ENCODE data around the gene CFAP90. TPM values are rescaled to one million over a fixed set of nuclear protein-coding genes. Genes with fewer than 3 reads are reported as not detected.

CFAP90 gene
- polyA plus RNA-seq, 1 of the 3 experiments (the other 2 are of a cell fraction), result 0.10 TPM

GRCh38 chr5:7878381-7878873 is 27.5 kb upstream of the CFAP90 start:
- DNase-seq, result no peak
- H3K4me1 ChIP-seq (ENCODE audit: control insufficient read depth in 1 of 2, insufficient read depth in 2 of 2, low read depth in 1 of 2, low read length in 1 of 2), result peaks cover 0 to 5% of the 10 kb centered on the region in 2 experiments; a peak in 2 of 4 replicates
- no peak overlapping the region for H3K4me3 ChIP-seq (ENCODE audit: low read depth in 2 of 2, low read length in 1 of 2)
- CTCF ChIA-PET, result interaction anchor here (1.0 to 3.8 kb wide), 3 partner anchors 8 to 28 kb away, joined by 3 to 17 read pairs (median 3); partner anchors contain the start of genes FASTKD3 and MTRR
- TF ChIP-seq MAX (IDR thresholded peaks at IDR 0.05; ENCODE audit: low read depth) (no peak), FOSL2 (IDR thresholded peaks at IDR 0.05; ENCODE audit: borderline replicate concordance, low read depth) (no peak), TEAD4 (IDR thresholded peaks at IDR 0.05; ENCODE audit: borderline replicate concordance, insufficient read depth) (no peak), ELF1 (IDR thresholded peaks at IDR 0.05) (no peak), MEF2A (IDR thresholded peaks at IDR 0.05; ENCODE audit: borderline replicate concordance, low read depth) (no peak), RCOR1 (IDR thresholded peaks at IDR 0.05; ENCODE audit: low read length) (no peak), MXI1 (IDR thresholded peaks at IDR 0.05; ENCODE audit: low read depth, low read length) (no peak), CHD2 (IDR thresholded peaks at IDR 0.05; ENCODE audit: low read length, partially characterized antibody) (no peak), ZBTB33 (IDR thresholded peaks at IDR 0.05; ENCODE audit: borderline replicate concordance, low read depth) (no peak), TAF1 (IDR thresholded peaks at IDR 0.05; ENCODE audit: borderline replicate concordance, low read depth, low read length) (no peak), EZH2phosphoT487 (IDR thresholded peaks at IDR 0.05; ENCODE audit: borderline replicate concordance, low read depth) (no peak)
- H3K4me2 ChIP-seq, result no peak overlapping the region
- no peaks in the 10 kb centered on the region for H3K9me2 ChIP-seq
- no peak overlapping the region for H3K27ac ChIP-seq (ENCODE audit: low read depth in 2 of 2, low read length in 1 of 2)
- peaks cover 33% of the 10 kb centered on the region; the same call in 1 of the 2 replicates for H3K79me2 ChIP-seq (ENCODE audit: insufficient read depth)
- H3K27me3 ChIP-seq (ENCODE audit: insufficient read depth), result no peaks in the 10 kb centered on the region
- H3K9me3 ChIP-seq, result no peaks in the 10 kb centered on the region
- no peak overlapping the region for H2AFZ ChIP-seq (ENCODE audit: low read depth)
- H4K20me1 ChIP-seq (ENCODE audit: insufficient read depth), result no peaks in the 10 kb centered on the region
- H3K9ac ChIP-seq, result no peak overlapping the region
- peaks cover 49 to 83% of the 10 kb centered on the region in 2 experiments for H3K36me3 ChIP-seq (replicated peaks in 1 of 2; ENCODE audit: control insufficient read depth in 1 of 2, insufficient read depth in 2 of 2, low read length in 1 of 2)
- POLR2A ChIA-PET, result no interaction called here
- no peaks in the 10 kb centered on the region for H3F3A ChIP-seq (replicated peaks; ENCODE audit: insufficient read depth)

GRCh38 chr5:7877851-7878250 is 26.9 kb upstream of the CFAP90 start:
- Histone ChIP-seq H3K9ac (no peak overlapping the region), H4K20me1 (ENCODE audit: insufficient read depth) (no peaks in the 10 kb centered on the region), H2AFZ (ENCODE audit: low read depth) (no peak overlapping the region), H3K79me2 (ENCODE audit: insufficient read depth) (peaks cover 38% of the 10 kb centered on the region), H3F3A (replicated peaks; ENCODE audit: insufficient read depth) (no peaks in the 10 kb centered on the region), H3K9me2 (no peaks in the 10 kb centered on the region), H3K9me3 (no peaks in the 10 kb centered on the region), H3K36me3 (replicated peaks in 1 of 2; ENCODE audit: control insufficient read depth in 1 of 2, insufficient read depth in 2 of 2, low read length in 1 of 2) (peaks cover 48 to 83% of the 10 kb centered on the region in 2 experiments), H3K4me1 (ENCODE audit: control insufficient read depth in 1 of 2, insufficient read depth in 2 of 2, low read depth in 1 of 2, low read length in 1 of 2) (peaks cover 0 to 5% of the 10 kb centered on the region in 2 experiments; a peak in 2 of 4 replicates), H3K27me3 (ENCODE audit: insufficient read depth) (no peaks in the 10 kb centered on the region), H3K27ac (ENCODE audit: low read depth in 2 of 2, low read length in 1 of 2) (no peak overlapping the region), H3K4me3 (ENCODE audit: low read depth in 2 of 2, low read length in 1 of 2) (no peak overlapping the region), H3K4me2 (no peak overlapping the region)
- ChIA-PET CTCF (interaction anchor here (1.3 to 3.8 kb wide), 2 partner anchors 9 kb away, joined by 3 to 17 read pairs; partner anchors contain the start of genes FASTKD3 and MTRR), POLR2A (no interaction called here)
- WGBS (ENCODE audit: low lambda C conversion rate), result 73% methylated on average over 9 of the region's 9 CpGs
- DNase-seq, result no peak
- TF ChIP-seq NFIC (IDR thresholded peaks at IDR 0.05; ENCODE audit: borderline replicate concordance) (no peak), FOSL2 (IDR thresholded peaks at IDR 0.05; ENCODE audit: borderline replicate concordance, low read depth) (no peak), SIN3A (IDR thresholded peaks at IDR 0.05; ENCODE audit: borderline replicate concordance, low read depth, low read length) (no peak), IRF3 (IDR thresholded peaks at IDR 0.05; ENCODE audit: low read depth, low read length) (no peak), ZBTB33 (IDR thresholded peaks at IDR 0.05; ENCODE audit: borderline replicate concordance, low read depth) (no peak), TAF1 (IDR thresholded peaks at IDR 0.05; ENCODE audit: borderline replicate concordance, low read depth, low read length) (no peak), TCF12 (IDR thresholded peaks at IDR 0.05) (no peak), USF1 (IDR thresholded peaks at IDR 0.05; ENCODE audit: borderline replicate concordance, low read depth) (no peak), PBX3 (IDR thresholded peaks at IDR 0.05) (no peak), TEAD4 (IDR thresholded peaks at IDR 0.05; ENCODE audit: borderline replicate concordance, insufficient read depth) (no peak)
